ENCODE data around the gene NF1. TPM values are rescaled to one million over a fixed set of nuclear protein-coding genes. Genes with fewer than 3 reads are reported as not detected.
"Not testable (repeated sequence)": the region's sequence is repeated elsewhere in the genome, so short reads cannot be mapped to it uniquely, and the experiment has no call there.

The NF1 gene, protein sequence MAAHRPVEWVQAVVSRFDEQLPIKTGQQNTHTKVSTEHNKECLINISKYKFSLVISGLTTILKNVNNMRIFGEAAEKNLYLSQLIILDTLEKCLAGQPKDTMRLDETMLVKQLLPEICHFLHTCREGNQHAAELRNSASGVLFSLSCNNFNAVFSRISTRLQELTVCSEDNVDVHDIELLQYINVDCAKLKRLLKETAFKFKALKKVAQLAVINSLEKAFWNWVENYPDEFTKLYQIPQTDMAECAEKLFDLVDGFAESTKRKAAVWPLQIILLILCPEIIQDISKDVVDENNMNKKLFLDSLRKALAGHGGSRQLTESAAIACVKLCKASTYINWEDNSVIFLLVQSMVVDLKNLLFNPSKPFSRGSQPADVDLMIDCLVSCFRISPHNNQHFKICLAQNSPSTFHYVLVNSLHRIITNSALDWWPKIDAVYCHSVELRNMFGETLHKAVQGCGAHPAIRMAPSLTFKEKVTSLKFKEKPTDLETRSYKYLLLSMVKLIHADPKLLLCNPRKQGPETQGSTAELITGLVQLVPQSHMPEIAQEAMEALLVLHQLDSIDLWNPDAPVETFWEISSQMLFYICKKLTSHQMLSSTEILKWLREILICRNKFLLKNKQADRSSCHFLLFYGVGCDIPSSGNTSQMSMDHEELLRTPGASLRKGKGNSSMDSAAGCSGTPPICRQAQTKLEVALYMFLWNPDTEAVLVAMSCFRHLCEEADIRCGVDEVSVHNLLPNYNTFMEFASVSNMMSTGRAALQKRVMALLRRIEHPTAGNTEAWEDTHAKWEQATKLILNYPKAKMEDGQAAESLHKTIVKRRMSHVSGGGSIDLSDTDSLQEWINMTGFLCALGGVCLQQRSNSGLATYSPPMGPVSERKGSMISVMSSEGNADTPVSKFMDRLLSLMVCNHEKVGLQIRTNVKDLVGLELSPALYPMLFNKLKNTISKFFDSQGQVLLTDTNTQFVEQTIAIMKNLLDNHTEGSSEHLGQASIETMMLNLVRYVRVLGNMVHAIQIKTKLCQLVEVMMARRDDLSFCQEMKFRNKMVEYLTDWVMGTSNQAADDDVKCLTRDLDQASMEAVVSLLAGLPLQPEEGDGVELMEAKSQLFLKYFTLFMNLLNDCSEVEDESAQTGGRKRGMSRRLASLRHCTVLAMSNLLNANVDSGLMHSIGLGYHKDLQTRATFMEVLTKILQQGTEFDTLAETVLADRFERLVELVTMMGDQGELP (N-terminal part only)
- polyA plus RNA-seq (2013, experiment 1 of 2) = 11.0 TPM
- 11.6 TPM for polyA plus RNA-seq (2013, experiment 2 of 2)

DNA sequence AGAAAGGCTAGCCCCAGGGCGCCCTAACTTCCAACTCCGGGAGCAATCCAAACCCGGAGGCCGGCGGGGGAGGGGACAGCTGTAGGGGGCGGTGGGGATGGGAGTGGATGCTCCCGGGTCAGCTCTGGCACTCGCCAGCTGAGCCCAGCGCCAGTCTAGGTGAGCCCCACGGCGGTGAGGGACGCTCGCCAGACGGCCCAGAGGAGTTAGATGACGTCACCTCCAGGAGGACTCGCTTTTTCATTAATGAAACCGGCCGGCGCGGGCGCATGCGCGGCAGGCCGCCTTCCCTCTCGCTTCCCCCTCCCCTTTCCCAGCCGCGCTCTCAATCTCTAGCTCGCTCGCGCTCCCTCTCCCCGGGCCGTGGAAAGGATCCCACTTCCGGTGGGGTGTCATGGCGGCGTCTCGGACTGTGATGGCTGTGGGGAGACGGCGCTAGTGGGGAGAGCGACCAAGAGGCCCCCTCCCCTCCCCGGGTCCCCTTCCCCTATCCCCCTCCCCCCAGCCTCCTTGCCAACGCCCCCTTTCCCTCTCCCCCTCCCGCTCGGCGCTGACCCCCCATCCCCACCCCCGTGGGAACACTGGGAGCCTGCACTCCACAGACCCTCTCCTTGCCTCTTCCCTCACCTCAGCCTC, at the start of gene NF1:
NF1 (plus strand) TSS at position 378 of the 636 bp plus-strand sequence. CDS start 333 bp downstream, outside the sequence.
- H3K56ac ChIP-seq (ENCODE audit: low read length) = peak within 1 kb of the TSS; percentile 99

DNA sequence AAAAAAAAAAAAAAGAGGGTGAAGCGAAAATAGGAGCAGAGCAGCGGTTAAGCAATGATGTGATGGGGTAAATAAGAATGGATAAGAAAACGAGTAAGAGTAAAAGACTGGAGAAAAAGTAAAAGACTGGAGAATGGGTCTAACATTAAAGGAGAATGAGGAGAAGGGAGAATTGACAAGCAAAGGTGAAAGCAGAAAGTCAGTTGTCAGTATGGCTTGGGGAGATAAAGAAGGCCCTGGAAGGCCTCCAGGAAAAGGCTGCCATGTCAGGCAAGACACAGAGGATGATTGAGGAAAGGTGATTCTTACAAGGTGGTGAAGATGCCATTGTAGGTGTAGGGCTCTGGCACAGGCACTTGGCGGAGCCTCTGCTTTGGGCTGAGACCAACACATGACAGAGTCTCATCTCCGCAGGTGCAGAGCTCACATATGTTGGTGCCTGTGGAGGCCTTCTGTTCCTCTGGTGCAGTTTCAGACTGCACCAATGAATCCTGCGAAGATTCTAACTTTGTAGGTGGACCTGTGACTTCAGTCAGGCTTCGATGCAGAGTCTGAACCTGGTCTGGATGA, 47.8 kb upstream of the NF1 start:
- WGBS (ENCODE audit: extremely low coverage, insufficient coverage, low lambda C conversion rate) = 94% methylated on average over 3 of the region's 7 CpGs
- not testable (repeated sequence) for H3K36me3 ChIP-seq (ENCODE audit: control insufficient read depth, insufficient read depth, low read length); H3K79me1 ChIP-seq (ENCODE audit: low read length); H4K5ac ChIP-seq (ENCODE audit: low read length); H4K8ac ChIP-seq (ENCODE audit: low read depth, low read length); H3K4me1 ChIP-seq (ENCODE audit: control insufficient read depth, low read depth, low read length); H3K4me2 ChIP-seq (ENCODE audit: low read length); H3K9ac ChIP-seq (ENCODE audit: low read length); H2BK5ac ChIP-seq (ENCODE audit: low read length); DNase-seq; H3K27ac ChIP-seq (ENCODE audit: low read depth, low read length); H2BK120ac ChIP-seq (ENCODE audit: low read depth, low read length); H3K56ac ChIP-seq (ENCODE audit: low read length); H3K18ac ChIP-seq (ENCODE audit: low read length); H2AK5ac ChIP-seq (ENCODE audit: low read length); H3K4ac ChIP-seq (ENCODE audit: low read depth, low read length); H3K4me3 ChIP-seq (ENCODE audit: low read length); H3K79me2 ChIP-seq (ENCODE audit: control insufficient read depth, insufficient read depth, low read length); H3K27me3 ChIP-seq (ENCODE audit: insufficient read depth, low read length, poor library complexity); H3K23ac ChIP-seq (ENCODE audit: low read length); H2BK15ac ChIP-seq (replicated peaks; ENCODE audit: low read depth)

More for the DNA sequence above, at the start of gene NF1:
- peaks cover 21% of the 10 kb centered on the region for H3K79me2 ChIP-seq (ENCODE audit: control insufficient read depth, insufficient read depth, low read length)
- peak within 1 kb of the TSS; percentile 95 for H3K4ac ChIP-seq (ENCODE audit: low read depth, low read length)
- peaks cover 5% of the 10 kb centered on the region for H3K79me1 ChIP-seq (ENCODE audit: low read length)
- H2BK5ac ChIP-seq (ENCODE audit: low read length) = peak within 1 kb of the TSS; percentile 68
- peak; percentile 98 for DNase-seq
- H4K5ac ChIP-seq (ENCODE audit: low read length) = no peak within 1 kb of the TSS
- H3K4me2 ChIP-seq (ENCODE audit: low read length) = peak within 1 kb of the TSS; percentile 94
- H3K4me1 ChIP-seq (ENCODE audit: control insufficient read depth, low read depth, low read length) = peaks cover 3% of the 10 kb centered on the region
- H3K9ac ChIP-seq (ENCODE audit: low read length) = peak within 1 kb of the TSS; percentile 87
- H3K23ac ChIP-seq (ENCODE audit: low read length) = peak within 1 kb of the TSS; percentile 67
- H2BK120ac ChIP-seq (ENCODE audit: low read depth, low read length) = peak within 1 kb of the TSS; percentile 94
- peak within 1 kb of the TSS; percentile 100 for H3K18ac ChIP-seq (ENCODE audit: low read length)
- H2BK15ac ChIP-seq (replicated peaks; ENCODE audit: low read depth) = no peak within 1 kb of the TSS
- H3K36me3 ChIP-seq (ENCODE audit: control insufficient read depth, insufficient read depth, low read length) = no peaks in the 10 kb centered on the region
- no CpG with 5 or more reads among the region's 45 CpGs for WGBS (ENCODE audit: extremely low coverage, insufficient coverage, low lambda C conversion rate)
- H3K27ac ChIP-seq (ENCODE audit: low read depth, low read length) = peak within 1 kb of the TSS; percentile 99
- H3K27me3 ChIP-seq (ENCODE audit: insufficient read depth, low read length, poor library complexity) = no peaks in the 10 kb centered on the region
- H4K8ac ChIP-seq (ENCODE audit: low read depth, low read length) = peak within 1 kb of the TSS; percentile 99
- no peak within 1 kb of the TSS for H2AK5ac ChIP-seq (ENCODE audit: low read length)
- H3K4me3 ChIP-seq (ENCODE audit: low read length) = peak within 1 kb of the TSS; percentile 76

GRCh38 chr17:31048142-31048541, 46.6 kb upstream of the NF1 start:
- Histone ChIP-seq H3K4me1 (ENCODE audit: control insufficient read depth, low read depth, low read length) (no peaks in the 10 kb centered on the region), H3K27ac (ENCODE audit: low read depth, low read length) (no peak overlapping the region), H2BK15ac (replicated peaks; ENCODE audit: low read depth) (no peak overlapping the region), H3K79me1 (ENCODE audit: low read length) (no peaks in the 10 kb centered on the region), H3K27me3 (ENCODE audit: insufficient read depth, low read length, poor library complexity) (no peaks in the 10 kb centered on the region), H3K4me3 (ENCODE audit: low read length) (no peak overlapping the region), H2AK5ac (ENCODE audit: low read length) (no peak overlapping the region), H3K4me2 (ENCODE audit: low read length) (no peak overlapping the region), H3K23ac (ENCODE audit: low read length) (no peak overlapping the region), H3K79me2 (ENCODE audit: control insufficient read depth, insufficient read depth, low read length) (no peaks in the 10 kb centered on the region), H3K4ac (ENCODE audit: low read depth, low read length) (no peak overlapping the region), H3K56ac (ENCODE audit: low read length) (no peak overlapping the region), H4K8ac (ENCODE audit: low read depth, low read length) (no peak overlapping the region), H3K9ac (ENCODE audit: low read length) (no peak overlapping the region), H3K36me3 (ENCODE audit: control insufficient read depth, insufficient read depth, low read length) (no peaks in the 10 kb centered on the region), H2BK5ac (ENCODE audit: low read length) (no peak overlapping the region), H2BK120ac (ENCODE audit: low read depth, low read length) (no peak overlapping the region), H4K5ac (ENCODE audit: low read length) (no peak overlapping the region), H3K18ac (ENCODE audit: low read length) (no peak overlapping the region)
- DNase-seq = no peak

GRCh38 chr17:31048780-31049179, 46.0 kb upstream of the NF1 start:
- H3K4me1 ChIP-seq (ENCODE audit: control insufficient read depth, low read depth, low read length) = no peaks in the 10 kb centered on the region
- H3K23ac ChIP-seq (ENCODE audit: low read length) = no peak overlapping the region
- no peak for DNase-seq
- H3K18ac ChIP-seq (ENCODE audit: low read length) = no peak overlapping the region
- no peak overlapping the region for H4K5ac ChIP-seq (ENCODE audit: low read length)
- no peaks in the 10 kb centered on the region for H3K27me3 ChIP-seq (ENCODE audit: insufficient read depth, low read length, poor library complexity)
- H2BK120ac ChIP-seq (ENCODE audit: low read depth, low read length) = no peak overlapping the region
- no peak overlapping the region for H2BK5ac ChIP-seq (ENCODE audit: low read length)
- H3K4me2 ChIP-seq (ENCODE audit: low read length) = no peak overlapping the region
- H3K56ac ChIP-seq (ENCODE audit: low read length) = no peak overlapping the region
- no peaks in the 10 kb centered on the region for H3K79me2 ChIP-seq (ENCODE audit: control insufficient read depth, insufficient read depth, low read length)
- no peak overlapping the region for H4K8ac ChIP-seq (ENCODE audit: low read depth, low read length)
- H3K9ac ChIP-seq (ENCODE audit: low read length) = no peak overlapping the region
- no peak overlapping the region for H3K27ac ChIP-seq (ENCODE audit: low read depth, low read length)
- no peak overlapping the region for H2BK15ac ChIP-seq (replicated peaks; ENCODE audit: low read depth)
- H3K4me3 ChIP-seq (ENCODE audit: low read length) = no peak overlapping the region
- no peaks in the 10 kb centered on the region for H3K79me1 ChIP-seq (ENCODE audit: low read length)
- H3K36me3 ChIP-seq (ENCODE audit: control insufficient read depth, insufficient read depth, low read length) = no peaks in the 10 kb centered on the region
- no peak overlapping the region for H2AK5ac ChIP-seq (ENCODE audit: low read length)
- H3K4ac ChIP-seq (ENCODE audit: low read depth, low read length) = no peak overlapping the region

DNA sequence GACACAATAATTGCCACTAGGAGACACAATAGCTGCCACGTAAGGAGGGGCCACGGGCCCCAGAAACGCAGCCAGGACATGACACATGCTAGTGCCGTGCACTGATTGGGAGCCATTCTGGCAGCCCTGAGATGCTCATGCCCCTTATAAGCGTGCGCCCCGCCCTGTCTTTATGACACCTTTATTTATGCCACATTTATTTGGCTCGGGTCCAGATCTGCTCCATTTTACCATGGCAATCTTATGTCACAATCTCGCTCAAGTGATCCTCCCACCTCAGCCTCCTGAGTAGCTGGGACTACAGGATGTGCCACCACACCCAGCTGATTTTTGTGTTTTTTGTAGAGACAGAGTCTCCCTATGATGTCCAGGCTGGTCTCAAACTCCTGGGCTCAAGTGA, 43.8 kb upstream of the NF1 start:
- no peak overlapping the region for H3K56ac ChIP-seq (ENCODE audit: low read length)
- H3K79me2 ChIP-seq (ENCODE audit: control insufficient read depth, insufficient read depth, low read length) = no peaks in the 10 kb centered on the region
- no peak overlapping the region for H3K23ac ChIP-seq (ENCODE audit: low read length)
- no peak overlapping the region for H2BK5ac ChIP-seq (ENCODE audit: low read length)
- no peaks in the 10 kb centered on the region for H3K79me1 ChIP-seq (ENCODE audit: low read length)
- no peak overlapping the region for H3K4me2 ChIP-seq (ENCODE audit: low read length)
- no peak overlapping the region for H2AK5ac ChIP-seq (ENCODE audit: low read length)
- H3K36me3 ChIP-seq (ENCODE audit: control insufficient read depth, insufficient read depth, low read length) = no peaks in the 10 kb centered on the region
- DNase-seq = no peak
- no peaks in the 10 kb centered on the region for H3K27me3 ChIP-seq (ENCODE audit: insufficient read depth, low read length, poor library complexity)
- no peak overlapping the region for H4K5ac ChIP-seq (ENCODE audit: low read length)
- H3K4me3 ChIP-seq (ENCODE audit: low read length) = no peak overlapping the region
- H3K4me1 ChIP-seq (ENCODE audit: control insufficient read depth, low read depth, low read length) = no peaks in the 10 kb centered on the region
- H3K18ac ChIP-seq (ENCODE audit: low read length) = no peak overlapping the region
- no peak overlapping the region for H3K9ac ChIP-seq (ENCODE audit: low read length)
- WGBS (ENCODE audit: extremely low coverage, insufficient coverage, low lambda C conversion rate) = no CpG with 5 or more reads among the region's 9 CpGs
- H2BK15ac ChIP-seq (replicated peaks; ENCODE audit: low read depth) = no peak overlapping the region
- no peak overlapping the region for H3K4ac ChIP-seq (ENCODE audit: low read depth, low read length)
- no peak overlapping the region for H3K27ac ChIP-seq (ENCODE audit: low read depth, low read length)
- H4K8ac ChIP-seq (ENCODE audit: low read depth, low read length) = no peak overlapping the region
- no peak overlapping the region for H2BK120ac ChIP-seq (ENCODE audit: low read depth, low read length)
